IPS DF 19.7 (cell line): ENCODE measurements around the gene CD82.

ENCODE experiments used
- DNase-seq: peaks from one replicate; pipeline ENCODE4 v3.0.0-alpha.2; 2013; ENCODE audit warnings: low read depth, low spot score

The CD82 gene, protein sequence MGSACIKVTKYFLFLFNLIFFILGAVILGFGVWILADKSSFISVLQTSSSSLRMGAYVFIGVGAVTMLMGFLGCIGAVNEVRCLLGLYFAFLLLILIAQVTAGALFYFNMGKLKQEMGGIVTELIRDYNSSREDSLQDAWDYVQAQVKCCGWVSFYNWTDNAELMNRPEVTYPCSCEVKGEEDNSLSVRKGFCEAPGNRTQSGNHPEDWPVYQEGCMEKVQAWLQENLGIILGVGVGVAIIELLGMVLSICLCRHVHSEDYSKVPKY

GRCh38 chr11:44565211-44565952 is at the start of gene CD82:
Gene CD82 (plus strand): TSS chr11:44565663. CDS start chr11:44594663, 29,000 bp downstream.
- peak; percentile 80 for DNase-seq

- no peak for DNase-seq
Measured at GRCh38 chr11:44516688-44517507, 48.6 kb upstream of the CD82 start.

DNA sequence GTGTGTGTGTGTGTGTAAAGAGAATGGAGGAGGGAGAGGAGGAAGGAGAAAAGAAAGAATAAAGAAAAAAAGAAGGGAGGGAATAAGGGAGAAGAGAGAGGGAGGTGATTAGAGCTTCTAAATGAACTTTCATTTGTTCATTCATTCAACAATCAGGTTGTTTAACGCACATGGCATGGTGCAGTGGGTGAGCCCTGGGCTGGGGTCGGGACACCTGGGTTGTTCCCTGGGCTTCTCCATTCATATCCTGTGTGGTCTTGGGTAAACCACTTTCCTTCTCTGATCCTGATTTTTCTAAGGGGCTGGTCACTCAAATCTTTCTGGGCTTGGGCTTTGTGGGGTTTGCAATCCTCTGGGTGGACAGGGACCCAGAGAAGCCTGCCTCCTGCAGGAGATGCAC is 47.9 kb upstream of the CD82 start:
- DNase-seq: no peak

- DNase-seq: no peak
Measured at GRCh38 chr11:44518968-44519550, 46.4 kb upstream of the CD82 start.

- DNase-seq: no peak
Measured at GRCh38 chr11:44519989-44520737, 45.3 kb upstream of the CD82 start.

DNA sequence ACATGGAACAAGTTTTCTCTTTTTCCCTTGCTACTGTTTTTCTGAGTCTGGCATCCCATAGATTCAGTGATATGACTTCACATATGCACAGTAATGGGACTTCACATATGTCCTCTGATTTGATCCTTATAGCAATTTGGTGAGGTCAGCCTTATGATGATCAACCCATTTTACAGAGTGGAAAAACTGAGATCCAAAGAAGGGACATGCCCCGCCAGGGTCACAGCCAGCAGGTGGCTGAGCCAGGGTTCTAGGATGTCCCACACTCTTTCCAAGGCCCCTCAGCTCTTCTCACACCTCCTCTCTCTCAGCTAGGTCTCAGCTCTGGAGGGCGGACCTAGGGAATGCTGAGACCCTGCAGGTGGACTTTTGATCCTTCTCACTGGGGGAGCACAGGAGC is 44.3 kb upstream of the CD82 start:
- DNase-seq: no peak

- no peak for DNase-seq
Measured at GRCh38 chr11:44522294-44522693, 43.2 kb upstream of the CD82 start.

GRCh38 chr11:44524346-44524745 is 41.1 kb upstream of the CD82 start:
- DNase-seq: no peak

GRCh38 chr11:44524751-44525201 is 40.7 kb upstream of the CD82 start:
- no peak for DNase-seq

GRCh38 chr11:44525473-44526252 is 39.8 kb upstream of the CD82 start:
- DNase-seq: no peak

- no peak for DNase-seq
Measured at GRCh38 chr11:44526438-44526837, 39.0 kb upstream of the CD82 start.

DNA sequence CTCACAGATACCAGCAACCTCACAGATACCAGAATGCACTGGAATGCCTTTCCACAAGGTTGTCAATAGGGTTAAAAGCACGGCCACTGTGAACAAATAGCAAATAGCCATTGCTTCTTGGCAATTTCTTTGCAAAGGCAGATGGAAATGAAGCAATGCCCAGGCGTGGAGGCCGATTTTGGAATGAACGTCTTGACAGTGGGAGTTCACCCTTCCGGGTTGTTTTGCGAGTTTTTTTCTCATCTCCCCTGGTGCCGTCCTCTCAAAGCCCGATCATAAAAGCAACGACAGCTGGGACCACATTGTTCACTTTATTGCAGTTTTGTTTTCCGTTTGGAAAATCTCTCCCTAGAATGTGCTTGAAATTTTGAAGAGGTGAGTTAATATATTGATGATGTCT is 38.0 kb upstream of the CD82 start:
- DNase-seq: no peak

DNA sequence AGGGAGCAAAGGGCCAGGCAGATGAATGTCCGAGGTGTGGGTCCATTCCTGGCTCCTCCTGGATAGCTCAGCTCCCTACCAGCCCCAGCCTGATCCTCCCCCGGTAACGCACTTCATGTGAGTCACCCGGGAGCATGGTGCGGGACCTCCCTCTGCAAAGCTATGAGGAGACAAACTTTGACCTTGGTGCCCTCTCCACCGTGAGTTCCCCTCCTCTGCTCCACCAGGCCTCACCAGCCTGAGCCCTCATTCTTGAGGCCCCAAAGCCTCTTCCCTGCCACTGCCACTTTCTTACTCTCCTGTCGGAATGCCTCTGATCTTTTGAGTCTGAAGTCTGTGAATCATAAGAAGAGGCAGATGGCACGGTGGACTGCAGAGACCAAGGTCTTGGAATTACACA is 37.4 kb upstream of the CD82 start:
- no peak for DNase-seq

DNA sequence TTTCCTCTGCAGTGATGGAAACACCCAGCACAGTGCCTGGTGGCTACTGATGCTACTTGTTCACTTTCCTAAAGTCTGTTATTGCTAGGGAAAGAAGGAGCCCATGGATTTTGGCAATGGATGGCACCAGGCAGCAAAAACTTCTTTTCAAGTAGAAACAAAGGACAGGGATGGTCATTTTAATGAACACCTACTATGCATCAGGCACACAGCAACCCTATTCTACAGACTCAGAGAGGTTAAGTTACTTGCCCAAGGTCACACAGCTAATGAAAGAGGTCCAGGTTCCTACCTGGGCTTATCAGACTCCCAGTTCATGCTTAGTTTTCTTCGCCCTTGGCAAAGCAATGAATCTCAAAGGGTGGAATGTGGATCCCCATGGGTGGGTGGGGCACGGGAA is 36.9 kb upstream of the CD82 start:
- DNase-seq: no peak

DNA sequence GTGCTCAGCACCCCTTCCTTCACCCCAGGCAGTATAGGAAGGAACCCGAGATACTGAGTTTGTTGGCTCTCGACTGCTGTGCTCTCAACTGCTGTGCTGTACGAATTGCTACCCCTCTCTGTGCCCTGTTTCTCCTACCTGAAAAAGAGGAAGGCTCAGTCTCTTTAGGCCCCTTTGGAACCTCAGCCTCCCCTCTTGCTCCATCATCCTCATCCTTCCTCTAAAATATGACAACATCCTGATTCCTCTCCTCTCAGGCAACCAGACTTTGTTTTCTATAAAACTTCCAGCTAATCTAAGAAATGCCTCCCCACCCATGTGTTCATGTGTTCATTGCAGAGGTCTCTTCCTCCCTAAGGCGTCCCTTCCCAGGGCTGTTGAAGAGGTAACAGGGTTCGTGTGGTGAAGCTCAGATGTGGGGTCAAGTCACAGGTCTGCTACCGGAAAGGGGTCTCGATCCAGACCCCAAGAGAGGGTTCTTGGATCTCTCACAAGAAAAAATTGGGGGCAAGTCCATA is 35.5 kb upstream of the CD82 start:
- DNase-seq: no peak

DNA sequence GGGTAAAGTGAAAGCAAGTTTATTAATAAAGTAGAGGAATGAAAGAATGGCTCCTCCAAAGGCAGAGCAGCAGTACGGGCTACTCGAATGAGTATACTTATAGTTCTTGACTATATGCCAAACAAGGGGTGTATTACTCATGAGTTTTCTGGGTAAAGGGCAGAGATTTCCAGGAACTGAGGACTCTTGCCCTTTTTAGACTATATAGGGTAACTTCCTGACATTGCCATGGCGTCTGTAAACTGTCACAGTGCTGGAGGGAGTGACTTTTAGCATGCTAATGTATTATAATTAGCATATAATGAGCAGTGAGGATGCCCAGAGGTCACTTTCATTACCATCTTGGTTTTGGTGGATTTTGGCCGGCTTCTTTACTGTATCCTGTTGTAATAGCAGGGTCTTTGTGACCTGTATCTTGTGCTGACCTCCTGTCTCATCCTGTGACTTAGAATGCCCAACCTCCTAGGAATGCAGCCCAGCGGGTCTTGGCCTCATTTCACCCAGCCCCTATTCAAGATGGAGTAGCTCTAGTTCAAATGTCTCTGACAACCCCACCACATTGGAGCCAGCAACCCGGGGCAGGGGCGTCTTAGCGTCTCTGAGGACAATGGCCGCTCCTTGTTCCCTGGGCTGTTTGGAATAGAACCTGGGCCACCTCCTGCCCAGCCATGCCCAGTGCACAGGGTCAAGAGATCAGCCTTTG is 34.9 kb upstream of the CD82 start:
- no peak for DNase-seq

- no peak for DNase-seq
Measured at GRCh38 chr11:44531116-44531504, 34.4 kb upstream of the CD82 start.

- no peak for DNase-seq
Measured at GRCh38 chr11:44531636-44532035, 33.8 kb upstream of the CD82 start.

GRCh38 chr11:44532809-44533208 is 32.7 kb upstream of the CD82 start:
- no peak for DNase-seq
